Retinal pigment epithelial cell (primary cell): ENCODE measurements around the gene COG8.
"Not testable (repeated sequence)": the region's sequence is repeated elsewhere in the genome, so short reads cannot be mapped to it uniquely, and the experiment has no call there.

Experiments used
- DNase-seq: peaks from one replicate; pipeline ENCODE4 v3.0.0-alpha.2; 2010; ENCODE audit warnings: low read depth
- H3K4me3 ChIP-seq: 2 replicates; pipeline ENCODE4 v1.5.1; 2011; ENCODE audit warnings: mild to moderate bottlenecking, low read length, control low read depth, moderate library complexity
- CTCF ChIP-seq: conservative IDR thresholded peaks from 2 replicates; pipeline ENCODE4 v1.5.1; 2011; ENCODE audit warnings: low read depth, low read length, control low read depth, inconsistent platforms

COG8 gene

GRCh38 chr16:69293401-69293800 is 46.0 kb downstream of the COG8 start:
- H3K4me3 ChIP-seq: no peak overlapping the region
- no peak for DNase-seq

GRCh38 chr16:69291657-69292056 is 47.7 kb downstream of the COG8 start:
- not testable (repeated sequence) for DNase-seq, H3K4me3 ChIP-seq

More at GRCh38 chr16:69293401-69293800, 46.0 kb downstream of the COG8 start:
- TF ChIP-seq CTCF: no peak

- no peak for DNase-seq
- peak; percentile 53 for TF ChIP-seq CTCF
- no peak overlapping the region for H3K4me3 ChIP-seq
Observed at GRCh38 chr16:69286941-69287713, 52.2 kb downstream of the COG8 start.

GRCh38 chr16:69285240-69285639 is 54.1 kb downstream of the COG8 start:
- DNase-seq: no peak
- TF ChIP-seq CTCF: no peak
- H3K4me3 ChIP-seq: no peak overlapping the region

- TF ChIP-seq CTCF: no peak
- DNase-seq: no peak
- H3K4me3 ChIP-seq: no peak overlapping the region
Observed at GRCh38 chr16:69283851-69284250, 55.5 kb downstream of the COG8 start.

- DNase-seq: no peak
- H3K4me3 ChIP-seq: no peak overlapping the region
- no peak for TF ChIP-seq CTCF
Observed at GRCh38 chr16:69277413-69277812, 62.0 kb downstream of the COG8 start.
